Measurements from ENCODE around the gene CNTNAP4.

CNTNAP4 gene

DNA sequence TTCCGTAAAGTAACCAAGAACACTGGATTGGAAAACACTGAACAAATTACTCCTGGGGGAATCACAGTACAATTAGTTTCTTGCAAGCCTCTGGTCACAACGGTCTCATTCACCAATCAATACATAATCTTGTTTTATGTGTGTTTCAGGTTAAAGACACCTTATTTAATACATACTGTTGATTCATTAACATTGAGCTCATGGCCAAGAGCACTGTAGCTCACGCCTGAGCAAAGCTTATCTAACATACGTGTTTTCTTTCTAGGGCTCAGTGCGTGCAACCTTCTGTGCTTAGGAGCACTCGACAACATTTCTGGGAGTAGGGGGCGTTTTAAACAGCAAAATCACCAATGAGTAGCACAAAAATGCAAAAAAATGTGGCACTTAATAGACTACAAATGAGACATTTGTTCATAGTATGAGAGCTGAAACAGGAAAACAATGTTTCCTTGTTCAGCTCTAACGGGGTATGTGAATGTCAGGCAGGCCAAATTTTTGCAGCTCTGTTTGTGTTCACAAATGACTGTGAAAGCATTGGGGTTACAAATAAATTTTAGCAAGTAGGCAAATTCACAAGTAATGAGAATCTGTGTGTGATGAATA lies 206.2 kb downstream of the CNTNAP4 start:
- POLR2A ChIA-PET, result no interaction called here
- CTCF ChIA-PET, result interaction anchor here (1.2 kb wide), 1 partner anchor 144 kb away, joined by 3 read pairs; no protein-coding TSS in a partner anchor
- no peak for DNase-seq (ENCODE audit: extremely low spot score)
- TF ChIP-seq, protein P1, sequence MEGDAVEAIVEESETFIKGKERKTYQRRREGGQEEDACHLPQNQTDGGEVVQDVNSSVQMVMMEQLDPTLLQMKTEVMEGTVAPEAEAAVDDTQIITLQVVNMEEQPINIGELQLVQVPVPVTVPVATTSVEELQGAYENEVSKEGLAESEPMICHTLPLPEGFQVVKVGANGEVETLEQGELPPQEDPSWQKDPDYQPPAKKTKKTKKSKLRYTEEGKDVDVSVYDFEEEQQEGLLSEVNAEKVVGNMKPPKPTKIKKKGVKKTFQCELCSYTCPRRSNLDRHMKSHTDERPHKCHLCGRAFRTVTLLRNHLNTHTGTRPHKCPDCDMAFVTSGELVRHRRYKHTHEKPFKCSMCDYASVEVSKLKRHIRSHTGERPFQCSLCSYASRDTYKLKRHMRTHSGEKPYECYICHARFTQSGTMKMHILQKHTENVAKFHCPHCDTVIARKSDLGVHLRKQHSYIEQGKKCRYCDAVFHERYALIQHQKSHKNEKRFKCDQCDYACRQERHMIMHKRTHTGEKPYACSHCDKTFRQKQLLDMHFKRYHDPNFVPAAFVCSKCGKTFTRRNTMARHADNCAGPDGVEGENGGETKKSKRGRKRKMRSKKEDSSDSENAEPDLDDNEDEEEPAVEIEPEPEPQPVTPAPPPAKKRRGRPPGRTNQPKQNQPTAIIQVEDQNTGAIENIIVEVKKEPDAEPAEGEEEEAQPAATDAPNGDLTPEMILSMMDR (IDR thresholded peaks at IDR 0.05; ENCODE audit: control extremely low read depth, extremely low read depth, low read depth, missing control alignments), result no peak

DNA sequence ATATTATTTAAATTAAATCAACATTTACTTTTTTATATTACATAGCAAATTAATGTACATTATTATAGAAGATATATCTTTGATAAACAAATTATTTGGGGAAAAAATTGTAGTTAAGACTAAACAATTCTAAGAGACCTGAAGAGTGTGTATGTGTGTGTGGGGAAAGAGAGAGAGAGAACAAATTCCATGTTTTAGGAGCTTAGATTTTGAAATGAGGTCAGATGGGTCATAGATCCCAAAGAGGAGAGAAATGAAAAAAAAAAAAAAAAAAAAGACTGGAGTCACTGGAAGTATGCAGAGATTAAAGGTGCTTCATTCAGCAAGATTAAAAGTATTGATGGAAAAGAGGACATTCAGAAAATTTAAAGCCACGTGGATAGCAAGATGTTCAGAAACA lies 206.8 kb downstream of the CNTNAP4 start:
- TF ChIP-seq, protein P1 (IDR thresholded peaks at IDR 0.05; ENCODE audit: control extremely low read depth, extremely low read depth, low read depth, missing control alignments), result no peak
- ChIA-PET POLR2A (no interaction called here), CTCF (interaction anchor here (0.9 to 1.2 kb wide), 2 partner anchors 8 to 145 kb away, joined by 3 to 4 read pairs; no protein-coding TSS in a partner anchor)
- no peak for DNase-seq (ENCODE audit: extremely low spot score)

DNA sequence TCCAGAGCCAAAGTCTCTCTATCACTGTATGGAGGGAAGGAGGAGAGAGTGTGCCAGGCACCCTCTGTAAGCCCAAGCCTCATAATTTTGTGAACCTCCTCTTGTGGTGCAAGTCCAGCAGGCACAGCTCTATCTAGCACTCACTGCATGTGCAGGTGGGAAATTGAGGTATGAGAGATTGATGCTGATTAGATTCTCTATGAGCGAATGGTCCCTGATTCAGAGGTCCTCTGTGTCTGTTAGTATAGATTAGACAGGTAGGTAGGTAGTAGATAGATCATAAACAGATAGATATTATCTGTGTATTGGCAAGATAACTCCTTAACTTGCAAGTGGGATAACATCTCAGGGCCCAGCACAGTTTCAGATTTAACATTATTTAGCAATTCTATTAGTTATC lies 209.5 kb downstream of the CNTNAP4 start:
- DNase-seq (ENCODE audit: extremely low spot score), result no peak
- CTCF ChIA-PET, result no interaction called here
- POLR2A ChIA-PET, result no interaction called here
- TF ChIP-seq, protein P1 (IDR thresholded peaks at IDR 0.05; ENCODE audit: control extremely low read depth, extremely low read depth, low read depth, missing control alignments), result no peak

GRCh38 chr16:76487411-76488064 lies 210.3 kb downstream of the CNTNAP4 start:
- ChIA-PET POLR2A (no interaction called here), CTCF (interaction anchor here (1.5 kb wide), 1 partner anchor 24 kb away, joined by 3 read pairs; no protein-coding TSS in a partner anchor)
- DNase-seq (ENCODE audit: extremely low spot score), result no peak
- TF ChIP-seq, protein P1 (IDR thresholded peaks at IDR 0.05; ENCODE audit: control extremely low read depth, extremely low read depth, low read depth, missing control alignments), result no peak

- no peak for DNase-seq (ENCODE audit: extremely low spot score)
- CTCF ChIA-PET, result interaction anchor here (1.5 kb wide), 1 partner anchor 24 kb away, joined by 3 read pairs; no protein-coding TSS in a partner anchor
- POLR2A ChIA-PET, result no interaction called here
- TF ChIP-seq, protein P1 (IDR thresholded peaks at IDR 0.05; ENCODE audit: control extremely low read depth, extremely low read depth, low read depth, missing control alignments), result no peak
Observed at GRCh38 chr16:76488065-76488417, 210.8 kb downstream of the CNTNAP4 start.

- POLR2A ChIA-PET, result no interaction called here
- DNase-seq (ENCODE audit: extremely low spot score), result no peak
- TF ChIP-seq, protein P1 (IDR thresholded peaks at IDR 0.05; ENCODE audit: control extremely low read depth, extremely low read depth, low read depth, missing control alignments), result no peak
- CTCF ChIA-PET, result no interaction called here
Observed at GRCh38 chr16:76490036-76490639, 212.9 kb downstream of the CNTNAP4 start.
